Retina (tissue), 1 donor: ENCODE data around the gene PCIF1.

ENCODE experiments used
- DNase-seq: peaks from one replicate; pipeline ENCODE4 v3.0.0-alpha.2; 2016

PCIF1 gene

GRCh38 chr20:45997187-45997586, 62.7 kb downstream of the PCIF1 start:
- no peak for DNase-seq
